Ectodermal cell (in vitro differentiated cells): ENCODE data around the gene EEPD1. TPM values are rescaled to one million over a fixed set of nuclear protein-coding genes. Genes with fewer than 3 reads are reported as not detected.
A peak's percentile ranks its signal among the peaks of the same experiment; 100 is the strongest.
"Not testable (repeated sequence)": the region's sequence is repeated elsewhere in the genome, so short reads cannot be mapped to it uniquely, and the experiment has no call there.

ENCODE experiments used
- H3K27ac ChIP-seq: 2 replicates; pipeline ENCODE4 v1.7.0; 2013; ENCODE audit warnings: mild to moderate bottlenecking, low read depth, low read length; ENCODE audit not compliant: insufficient read depth, poor library complexity, severe bottlenecking
- H3K27me3 ChIP-seq: 2 replicates; pipeline ENCODE4 v1.7.0; 2013; ENCODE audit warnings: mild to moderate bottlenecking, low read length; ENCODE audit not compliant: insufficient read depth, control insufficient read depth, poor library complexity, severe bottlenecking
- H3K36me3 ChIP-seq: one replicate; pipeline ENCODE4 v1.7.0; 2013; ENCODE audit warnings: low read length; ENCODE audit not compliant: control insufficient read depth, insufficient read depth
- H3K4me1 ChIP-seq: one replicate; pipeline ENCODE4 v1.7.0; 2013; ENCODE audit warnings: low read length; ENCODE audit not compliant: control insufficient read depth, insufficient read depth
- H3K4me3 ChIP-seq: 2 replicates; pipeline ENCODE4 v1.7.0; 2013; ENCODE audit warnings: low read depth, low read length, control low read depth; ENCODE audit not compliant: insufficient read depth
- H3K9me3 ChIP-seq: 2 replicates; pipeline ENCODE4 v1.7.0; 2013; ENCODE audit warnings: mild to moderate bottlenecking, low read length, moderate library complexity; ENCODE audit not compliant: control insufficient read depth
- WGBS, 2 experiments: methylation state at CpG; one replicate each; pipeline ENCODE4 v1.1.7; 2013; ENCODE audit warnings: missing lambda C conversion rate in 2 of 2; 5-methylcytosine and 5-hydroxymethylcytosine counted together
- polyA plus RNA-seq, 4 experiments: library from polyadenylated mRNA; stranded (reverse); fragments of 50-300 nt; gene quantifications; one replicate each; pipeline ENCODE4 v1.2.3, GENCODE V29; 2013

The EEPD1 gene
- polyA plus RNA-seq (2013, experiment 1 of 4) = 2.0 TPM
- polyA plus RNA-seq (2013, experiment 2 of 4) = 1.9 TPM
- 2.5 TPM for polyA plus RNA-seq (2013, experiment 3 of 4)
- polyA plus RNA-seq (2013, experiment 4 of 4) = 2.0 TPM

DNA sequence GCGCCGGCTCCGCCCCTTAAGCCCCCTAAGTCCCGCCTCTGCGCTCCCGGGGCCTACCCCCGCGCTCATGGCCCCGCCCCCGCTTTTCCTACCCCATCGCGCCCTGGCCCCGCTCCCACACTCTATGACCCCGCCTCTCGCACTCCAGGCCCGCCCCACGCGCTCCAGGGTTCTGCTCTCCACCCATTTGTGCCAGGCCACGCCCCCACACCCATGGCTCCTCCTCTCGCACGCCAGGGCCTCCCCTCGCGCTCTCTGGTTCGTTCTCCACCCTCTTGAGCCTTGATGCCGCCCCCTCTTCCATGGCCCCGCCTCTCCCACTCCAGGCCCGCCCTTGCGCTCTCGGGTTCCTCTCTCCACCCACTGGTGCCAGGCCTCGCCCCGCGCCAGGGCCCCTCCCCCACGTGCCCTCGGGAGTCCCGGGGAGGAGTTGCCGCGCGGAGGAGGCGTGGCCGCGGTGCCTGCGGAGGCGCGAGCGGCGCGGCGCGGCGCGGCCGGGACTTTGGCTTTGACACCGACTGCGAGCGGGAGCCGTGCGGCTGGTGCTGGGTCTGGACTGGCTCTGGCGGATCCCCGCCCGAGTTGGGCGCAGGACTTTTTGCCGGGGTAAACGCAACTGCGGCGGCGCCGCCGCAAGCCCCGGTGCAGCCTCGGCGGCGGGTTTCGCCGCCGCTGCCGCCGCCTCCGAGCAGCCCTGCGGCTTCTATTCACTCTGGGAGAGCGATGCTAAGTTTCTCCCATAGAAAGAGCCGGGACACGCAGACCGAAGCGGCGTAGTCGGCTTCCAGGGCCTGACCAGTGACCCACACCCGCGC is at the start of gene EEPD1:
TSS of gene EEPD1 (plus strand) at position 499 of the 815 bp plus-strand sequence. CDS start 1,071 bp downstream, outside the sequence.
- Histone ChIP-seq H3K27ac (peak within 1 kb of the TSS; percentile 57), H3K4me1 (no peaks in the 10 kb centered on the region), H3K27me3 (peaks cover 20% of the 10 kb centered on the region), H3K36me3 (no peaks in the 10 kb centered on the region), H3K9me3 (no peaks in the 10 kb centered on the region), H3K4me3 (peak within 1 kb of the TSS; percentile 60)
- 0% methylated on average over 88 of the region's 88 CpGs for WGBS, 2 experiments

DNA sequence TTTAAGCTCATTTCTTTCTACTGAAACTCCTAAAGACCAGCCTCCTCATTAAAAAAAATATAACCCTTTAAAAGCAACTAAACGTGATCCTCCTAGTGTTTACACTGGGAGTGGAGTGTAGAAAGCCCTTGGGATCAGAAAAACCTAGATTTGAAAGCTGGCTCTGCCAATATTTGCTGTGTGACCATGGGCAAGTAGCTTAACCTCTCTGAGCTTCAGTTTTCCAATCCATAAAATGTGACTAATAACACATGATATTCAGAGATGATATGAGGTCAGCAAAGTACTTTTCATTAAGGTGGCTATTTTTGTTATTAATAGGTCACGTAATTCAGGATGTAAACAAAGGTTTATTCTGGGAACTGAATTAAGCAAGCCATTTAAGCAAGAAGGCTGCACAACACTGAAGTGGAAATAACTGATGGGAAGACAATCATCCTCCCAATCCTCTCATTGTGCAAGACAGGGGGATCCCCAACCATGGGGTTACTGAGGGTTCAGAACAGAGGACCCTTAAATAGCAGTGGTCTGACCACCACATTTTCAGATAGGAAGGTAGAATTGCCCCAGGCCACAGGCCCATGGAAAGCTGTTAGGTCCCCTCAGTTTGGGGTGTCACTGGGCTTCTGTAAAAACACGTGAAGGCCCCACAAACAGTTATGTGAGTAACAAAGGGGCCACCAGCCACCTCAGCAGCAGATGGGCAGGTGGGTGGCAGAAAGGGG is 49.1 kb upstream of the EEPD1 start:
- H3K36me3 ChIP-seq = no peaks in the 10 kb centered on the region
- H3K4me3 ChIP-seq = no peak overlapping the region
- H3K27ac ChIP-seq = no peak overlapping the region
- H3K9me3 ChIP-seq = no peaks in the 10 kb centered on the region
- H3K4me1 ChIP-seq = no peaks in the 10 kb centered on the region
- 74 to 85% methylated on average over 3 of the region's 3 CpGs for WGBS, 2 experiments
- H3K27me3 ChIP-seq = no peaks in the 10 kb centered on the region

DNA sequence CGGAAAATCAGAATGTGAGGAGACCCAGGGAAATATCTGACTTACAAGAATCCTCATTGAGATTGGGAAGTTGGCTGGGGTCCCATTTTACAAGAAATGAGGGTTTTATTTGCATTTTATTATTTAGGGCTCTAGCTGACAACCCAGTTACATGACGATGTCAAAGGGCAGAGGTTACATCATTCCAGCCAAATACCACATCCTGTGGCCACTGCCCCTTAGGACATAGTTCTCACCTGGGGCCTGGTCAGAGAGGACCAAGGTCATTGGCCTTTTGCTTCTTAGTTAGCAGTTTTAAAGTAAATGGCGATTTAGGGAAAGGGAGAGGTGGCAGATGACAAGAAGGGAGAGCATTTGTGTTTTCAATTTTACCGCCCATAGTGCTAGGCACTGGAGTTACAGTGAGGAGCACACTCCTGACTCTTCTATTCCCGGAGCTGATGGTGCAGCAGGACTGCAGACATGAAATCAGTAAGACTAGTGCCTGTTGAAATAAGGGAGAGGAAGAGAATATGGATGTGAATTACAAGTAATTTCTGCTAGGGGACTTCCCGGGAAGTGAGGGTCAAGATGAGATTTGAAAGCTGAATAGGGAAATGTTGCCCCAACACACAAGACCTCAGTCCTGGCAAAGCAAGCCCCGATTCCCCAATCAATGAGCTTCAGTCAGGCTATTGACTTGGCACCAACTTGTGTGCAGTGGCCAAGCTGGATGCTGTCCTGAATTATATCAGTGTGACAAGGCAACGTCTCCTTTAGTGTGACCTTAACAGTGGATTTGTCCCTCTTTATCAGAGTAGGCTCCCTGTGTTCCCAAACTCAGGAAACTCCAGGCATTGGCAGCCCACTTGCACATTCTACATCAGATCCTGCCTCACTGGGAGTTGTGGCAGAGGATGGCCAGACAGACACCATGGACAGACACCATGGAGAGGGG is 45.8 kb upstream of the EEPD1 start:
- H3K27me3 ChIP-seq, H3K36me3 ChIP-seq, H3K9me3 ChIP-seq, H3K4me3 ChIP-seq, H3K27ac ChIP-seq, H3K4me1 ChIP-seq: not testable (repeated sequence)
- 92 to 93% methylated on average over 6 to 7 of the region's 8 CpGs for WGBS, 2 experiments

DNA sequence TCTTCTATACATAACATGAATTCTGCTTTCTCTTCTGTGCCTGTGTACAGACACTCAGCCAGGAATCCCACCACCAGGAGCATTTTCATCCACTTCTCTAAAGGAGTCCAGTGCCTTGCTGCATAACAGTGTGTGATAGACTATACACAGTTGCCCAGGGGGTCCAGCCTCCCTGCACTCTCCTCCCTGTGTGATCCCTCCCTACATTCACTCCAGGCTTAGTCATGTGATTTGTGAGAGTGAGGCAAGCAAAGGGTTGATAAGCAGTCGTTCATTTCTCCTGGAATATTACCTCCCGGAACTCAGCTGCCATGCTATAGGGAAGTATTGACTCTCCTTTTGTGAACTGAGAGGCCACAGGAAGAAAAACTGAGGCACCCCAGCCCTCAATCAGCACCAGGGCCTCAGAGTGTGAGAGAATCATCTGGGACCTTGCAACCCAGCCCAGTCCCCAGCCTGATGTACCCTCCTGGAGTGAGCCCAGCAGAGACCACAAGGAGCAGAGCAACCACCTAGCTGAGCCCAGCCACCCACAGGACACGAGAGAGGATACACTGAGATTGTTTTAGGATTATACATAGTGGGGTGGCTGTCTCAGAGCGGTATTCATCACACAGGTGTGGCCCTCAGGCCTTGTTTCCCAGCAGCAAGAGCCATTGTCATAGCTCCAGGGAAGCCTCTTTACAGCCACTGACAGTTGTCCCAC is 45.0 kb upstream of the EEPD1 start:
- H3K36me3 ChIP-seq = no peaks in the 10 kb centered on the region
- 85 to 90% methylated on average over 4 of the region's 4 CpGs for WGBS, 2 experiments
- no peaks in the 10 kb centered on the region for H3K9me3 ChIP-seq

DNA sequence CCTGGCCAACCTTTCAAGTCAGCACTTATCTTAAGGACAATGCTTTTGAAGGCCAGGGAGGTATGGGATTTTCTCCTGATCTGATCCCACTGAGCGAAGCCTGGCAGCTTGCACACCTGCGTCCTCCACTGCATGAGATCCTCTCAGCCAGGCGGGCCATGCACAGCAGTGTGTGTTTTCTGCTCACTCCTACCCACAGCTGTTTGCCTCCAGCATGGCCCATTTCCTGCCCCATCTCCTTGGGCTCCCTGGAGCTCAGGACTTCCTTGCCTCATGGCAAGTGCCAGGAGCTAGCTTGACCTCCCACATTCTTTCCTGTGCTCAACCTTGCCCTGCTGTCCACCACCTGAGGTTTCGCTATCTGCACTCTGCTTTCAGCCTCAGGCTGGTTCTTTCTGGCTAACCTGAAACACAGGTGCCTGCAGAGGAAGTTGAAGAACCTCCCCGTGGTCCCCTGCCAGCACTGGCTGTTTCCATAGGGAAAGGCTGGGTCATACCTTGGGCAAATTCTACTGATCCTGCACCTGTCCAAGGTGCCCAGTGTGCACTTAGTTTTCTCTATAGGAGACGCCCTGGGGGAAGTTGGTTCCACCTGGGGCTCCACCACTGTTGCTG is 43.9 kb upstream of the EEPD1 start:
- no peak overlapping the region for H3K27ac ChIP-seq
- no peaks in the 10 kb centered on the region for H3K27me3 ChIP-seq
- no peaks in the 10 kb centered on the region for H3K36me3 ChIP-seq
- WGBS, 2 experiments = 76 to 78% methylated on average over 6 of the region's 6 CpGs
- no peaks in the 10 kb centered on the region for H3K9me3 ChIP-seq
- no peak overlapping the region for H3K4me3 ChIP-seq
- H3K4me1 ChIP-seq = no peaks in the 10 kb centered on the region

More for the DNA sequence above, 45.0 kb upstream of the EEPD1 start:
- Histone ChIP-seq H3K27ac (no peak overlapping the region), H3K27me3 (no peaks in the 10 kb centered on the region), H3K4me1 (no peaks in the 10 kb centered on the region), H3K4me3 (no peak overlapping the region)

DNA sequence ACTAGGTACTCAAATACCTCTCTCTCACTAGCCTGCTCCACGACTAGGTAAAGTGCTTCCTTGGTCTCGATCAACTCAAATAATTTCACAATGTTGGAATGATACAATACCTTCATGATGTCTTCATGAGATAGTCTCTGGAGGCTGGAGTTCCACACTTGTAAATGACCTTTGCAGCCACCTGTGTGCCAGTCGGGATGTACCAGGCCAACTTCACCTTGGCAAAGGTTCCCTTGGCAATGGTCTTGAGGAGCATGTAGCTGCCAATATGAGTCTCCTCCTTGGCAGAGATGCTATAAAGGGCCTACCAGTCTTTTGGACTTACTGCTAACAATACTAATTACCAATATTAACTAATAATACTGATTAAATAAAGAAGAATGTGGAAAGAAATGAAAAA is 42.5 kb upstream of the EEPD1 start:
- Histone ChIP-seq H3K27ac (no peak overlapping the region), H3K9me3 (no peaks in the 10 kb centered on the region), H3K4me3 (no peak overlapping the region), H3K36me3 (no peaks in the 10 kb centered on the region), H3K4me1 (no peaks in the 10 kb centered on the region), H3K27me3 (no peaks in the 10 kb centered on the region)
- WGBS, 2 experiments = 86 to 96% methylated on average over 3 of the region's 3 CpGs

DNA sequence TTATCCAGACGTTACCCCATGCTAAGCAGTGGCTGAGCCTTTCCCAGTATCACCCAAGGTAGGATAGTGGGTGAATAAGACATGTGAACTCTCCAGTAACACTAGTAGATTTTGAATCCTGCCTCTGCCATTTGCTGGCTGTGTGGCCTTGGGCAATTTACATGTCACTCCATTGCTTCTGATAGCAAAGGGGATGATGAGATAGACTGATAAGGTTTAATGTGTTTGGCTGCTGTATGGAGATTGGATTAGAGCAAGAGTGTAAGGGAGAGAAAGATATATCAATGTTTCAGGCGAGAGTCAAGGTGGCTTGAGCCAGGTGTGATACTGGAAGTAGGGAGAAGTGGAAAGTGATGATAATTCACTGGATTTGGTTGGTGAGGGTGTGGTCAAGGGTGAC is 40.1 kb upstream of the EEPD1 start:
- Histone ChIP-seq H3K36me3 (no peaks in the 10 kb centered on the region), H3K27ac (no peak overlapping the region), H3K27me3 (no peaks in the 10 kb centered on the region), H3K4me3 (no peak overlapping the region), H3K9me3 (no peaks in the 10 kb centered on the region), H3K4me1 (no peaks in the 10 kb centered on the region)
- WGBS, 2 experiments = 90 to 92% methylated on average over 2 of the region's 2 CpGs

DNA sequence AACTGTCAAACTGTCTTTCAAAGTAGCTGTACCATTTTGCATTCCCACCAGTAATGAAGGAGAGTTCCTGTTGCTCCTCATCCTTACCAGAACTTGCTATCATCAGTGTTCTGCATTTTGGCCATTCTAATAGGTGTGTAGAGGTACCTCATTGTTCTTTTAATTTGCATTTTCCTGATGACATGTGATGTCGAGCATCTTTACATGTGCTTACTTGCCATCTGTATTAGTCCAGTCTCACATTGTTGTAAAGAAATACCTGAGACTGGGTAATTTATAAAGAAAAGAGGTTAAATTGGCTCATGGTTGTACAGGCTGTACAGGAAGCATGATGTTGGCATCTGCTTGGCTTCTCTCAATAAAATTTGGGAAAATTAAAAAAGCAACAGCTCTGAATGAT is 38.7 kb upstream of the EEPD1 start:
- no peaks in the 10 kb centered on the region for H3K4me1 ChIP-seq
- WGBS, 2 experiments = 95 to 100% methylated on average over 1 of the region's 1 CpG
- no peaks in the 10 kb centered on the region for H3K36me3 ChIP-seq
- no peaks in the 10 kb centered on the region for H3K27me3 ChIP-seq
- H3K27ac ChIP-seq = no peak overlapping the region
- H3K9me3 ChIP-seq = no peaks in the 10 kb centered on the region
- no peak overlapping the region for H3K4me3 ChIP-seq
